KMS-11 (cell line): ENCODE data around the gene TMEM80.

ENCODE experiments used
- H2AFZ ChIP-seq: fragments of 200-600 bp; sonication (generic); 2 replicates; pipeline ENCODE4 v1.6.1; 2016; ENCODE audit warnings: antibody characterized with exemption, mixed run types, low read depth
- H3K27ac ChIP-seq: fragments of 200-600 bp; sonication (generic); 2 replicates; pipeline ENCODE4 v1.6.1; 2016; ENCODE audit warnings: mild to moderate bottlenecking, mixed run types
- H3K27me3 ChIP-seq: fragments of 200-600 bp; sonication (generic); 2 replicates; pipeline ENCODE4 v1.6.1; 2017; ENCODE audit warnings: mild to moderate bottlenecking, low read depth, mixed run types, moderate library complexity; ENCODE audit not compliant: insufficient read depth
- H3K36me3 ChIP-seq: fragments of 200-600 bp; sonication (generic); 2 replicates; pipeline ENCODE4 v1.6.1; 2017; ENCODE audit warnings: mild to moderate bottlenecking, mixed run types; ENCODE audit not compliant: insufficient read depth
- H3K4me1 ChIP-seq: fragments of 200-600 bp; sonication (generic); 2 replicates; pipeline ENCODE4 v1.6.1; 2016; ENCODE audit warnings: mild to moderate bottlenecking, low read depth, mixed run types; ENCODE audit not compliant: poor library complexity, severe bottlenecking
- H3K4me2 ChIP-seq: fragments of 200-600 bp; sonication (generic); 2 replicates; pipeline ENCODE4 v1.7.0; 2016; ENCODE audit warnings: mild to moderate bottlenecking, mixed run types
- H3K4me3 ChIP-seq: fragments of 200-600 bp; sonication (generic); IDR thresholded peaks from 2 replicates; pipeline ENCODE4 v1.6.1; 2017; ENCODE audit warnings: low read depth, low read length, mixed read lengths; ENCODE audit not compliant: insufficient read depth
- H3K79me2 ChIP-seq: fragments of 200-600 bp; sonication (generic); 2 replicates; pipeline ENCODE4 v1.6.1; 2016; ENCODE audit warnings: low read depth, mixed run types; ENCODE audit not compliant: insufficient read depth
- H3K9ac ChIP-seq: fragments of 200-600 bp; sonication (generic); 2 replicates; pipeline ENCODE4 v1.6.1; 2016; ENCODE audit warnings: mild to moderate bottlenecking, mixed run types
- H4K20me1 ChIP-seq: fragments of 200-600 bp; sonication (generic); 2 replicates; pipeline ENCODE4 v1.6.1; 2016; ENCODE audit warnings: mild to moderate bottlenecking, mixed run types; ENCODE audit not compliant: insufficient read depth
- TF ChIP-seq, protein P1 (sequence below): fragments of 200-600 bp; sonication (generic); conservative IDR thresholded peaks from 2 replicates; pipeline ENCODE4 v1.6.1; 2017; ENCODE audit warnings: low read depth, mild to moderate bottlenecking, antibody characterized with exemption, low read length, moderate library complexity, mixed read lengths

Gene TMEM80

DNA sequence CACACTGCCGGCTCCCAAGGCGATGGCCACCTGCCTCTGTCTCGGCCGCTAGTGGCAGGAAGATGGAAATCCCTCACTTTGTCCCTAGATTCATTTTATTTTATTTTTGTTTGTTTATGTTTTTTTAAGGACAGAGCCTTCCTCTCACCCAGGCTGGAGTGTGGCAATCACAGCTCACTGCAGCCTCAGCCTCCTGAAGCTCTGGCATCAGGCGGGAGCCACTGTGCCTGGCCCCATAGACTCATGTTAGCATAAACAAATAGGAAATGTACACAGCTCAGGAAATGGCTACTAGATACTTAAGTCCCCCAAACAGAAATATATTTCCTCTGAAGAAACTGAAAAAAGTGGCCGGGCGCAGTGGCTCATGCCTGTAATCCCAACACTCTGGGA lies 3.5 kb downstream of the TMEM80 start:
- H3K27me3 ChIP-seq, result no peaks in the 10 kb centered on the region
- H3K4me1 ChIP-seq, result peaks cover 10% of the 10 kb centered on the region
- TF ChIP-seq, protein P1, sequence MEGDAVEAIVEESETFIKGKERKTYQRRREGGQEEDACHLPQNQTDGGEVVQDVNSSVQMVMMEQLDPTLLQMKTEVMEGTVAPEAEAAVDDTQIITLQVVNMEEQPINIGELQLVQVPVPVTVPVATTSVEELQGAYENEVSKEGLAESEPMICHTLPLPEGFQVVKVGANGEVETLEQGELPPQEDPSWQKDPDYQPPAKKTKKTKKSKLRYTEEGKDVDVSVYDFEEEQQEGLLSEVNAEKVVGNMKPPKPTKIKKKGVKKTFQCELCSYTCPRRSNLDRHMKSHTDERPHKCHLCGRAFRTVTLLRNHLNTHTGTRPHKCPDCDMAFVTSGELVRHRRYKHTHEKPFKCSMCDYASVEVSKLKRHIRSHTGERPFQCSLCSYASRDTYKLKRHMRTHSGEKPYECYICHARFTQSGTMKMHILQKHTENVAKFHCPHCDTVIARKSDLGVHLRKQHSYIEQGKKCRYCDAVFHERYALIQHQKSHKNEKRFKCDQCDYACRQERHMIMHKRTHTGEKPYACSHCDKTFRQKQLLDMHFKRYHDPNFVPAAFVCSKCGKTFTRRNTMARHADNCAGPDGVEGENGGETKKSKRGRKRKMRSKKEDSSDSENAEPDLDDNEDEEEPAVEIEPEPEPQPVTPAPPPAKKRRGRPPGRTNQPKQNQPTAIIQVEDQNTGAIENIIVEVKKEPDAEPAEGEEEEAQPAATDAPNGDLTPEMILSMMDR, result no peak
- no peak overlapping the region for H3K27ac ChIP-seq
- no peaks in the 10 kb centered on the region for H3K36me3 ChIP-seq
- H3K4me3 ChIP-seq, result no peak overlapping the region
- no peak overlapping the region for H3K4me2 ChIP-seq
- H3K79me2 ChIP-seq, result peaks cover 14% of the 10 kb centered on the region
- no peaks in the 10 kb centered on the region for H4K20me1 ChIP-seq
- no peak overlapping the region for H3K9ac ChIP-seq
- no peak overlapping the region for H2AFZ ChIP-seq

DNA sequence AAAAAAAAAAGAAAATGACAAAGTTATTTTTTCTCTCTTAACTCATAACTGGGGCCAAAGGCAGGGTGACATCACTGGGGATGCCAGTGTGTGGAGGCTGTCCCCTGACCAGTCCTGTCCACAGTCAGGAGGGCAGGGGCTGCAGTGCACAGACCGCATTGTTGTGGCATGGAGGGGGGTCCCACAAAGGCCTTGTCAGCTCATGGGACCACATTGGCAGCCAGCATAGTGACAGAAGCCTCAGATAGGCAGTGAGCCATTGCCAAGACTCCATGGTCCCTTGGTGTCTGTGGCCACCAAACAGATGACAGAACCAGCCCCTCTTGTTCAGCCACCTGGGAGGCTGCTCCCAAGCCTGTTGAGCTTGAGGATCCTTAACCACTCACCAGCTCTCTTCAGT lies 4.1 kb downstream of the TMEM80 start:
- Histone ChIP-seq H3K9ac (no peak overlapping the region), H3K4me1 (peaks cover 10% of the 10 kb centered on the region), H3K4me3 (no peak overlapping the region), H3K27ac (no peak overlapping the region), H3K4me2 (no peak overlapping the region), H4K20me1 (no peaks in the 10 kb centered on the region), H3K79me2 (peaks cover 13% of the 10 kb centered on the region; the same call in 1 of the 2 replicates), H3K36me3 (no peaks in the 10 kb centered on the region), H2AFZ (no peak overlapping the region), H3K27me3 (no peaks in the 10 kb centered on the region)
- TF ChIP-seq, protein P1, result no peak

DNA sequence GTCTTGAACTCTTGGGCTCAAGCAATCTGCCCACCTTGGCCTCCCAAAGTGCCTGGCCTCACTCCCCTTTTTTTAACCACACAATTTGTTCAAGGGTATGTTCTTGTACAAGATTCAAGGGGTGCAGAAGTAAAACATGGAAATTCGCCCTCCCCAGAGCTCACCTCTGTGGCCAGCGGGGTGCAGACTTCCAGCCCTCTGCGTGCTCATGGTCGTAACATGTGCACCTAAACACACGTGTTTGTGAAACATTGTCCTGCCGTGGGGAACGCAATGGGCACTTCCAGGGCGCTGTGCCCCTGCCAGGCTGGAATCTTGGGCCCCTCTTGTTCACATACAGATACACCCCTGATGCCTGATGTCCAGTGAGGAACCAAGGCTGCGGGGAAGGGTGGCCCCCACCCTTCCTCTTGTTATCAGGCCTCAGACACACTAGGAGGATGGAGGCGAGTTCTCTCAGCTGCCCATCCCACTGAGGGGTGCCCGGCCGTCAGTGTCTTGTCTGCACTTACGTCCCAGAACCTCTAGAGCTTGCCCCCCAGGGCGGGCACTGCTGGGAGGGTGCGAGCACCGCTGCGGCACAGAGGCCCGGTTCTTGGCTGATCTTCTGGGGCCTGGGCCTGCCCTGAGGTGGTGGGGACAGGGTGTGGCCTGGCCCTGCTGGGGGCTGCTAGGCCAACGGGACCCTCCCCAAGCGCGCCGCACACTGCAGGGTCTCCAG lies 6.3 kb downstream of the TMEM80 start:
- Histone ChIP-seq H4K20me1 (no peaks in the 10 kb centered on the region), H3K4me1 (peaks cover 5% of the 10 kb centered on the region), H3K4me2 (no peak overlapping the region), H3K9ac (no peak overlapping the region), H2AFZ (no peak overlapping the region), H3K36me3 (no peaks in the 10 kb centered on the region), H3K79me2 (peaks cover 6% of the 10 kb centered on the region; the same call in 1 of the 2 replicates), H3K4me3 (no peak overlapping the region), H3K27me3 (no peaks in the 10 kb centered on the region), H3K27ac (no peak overlapping the region)
- TF ChIP-seq, protein P1, result no peak

DNA sequence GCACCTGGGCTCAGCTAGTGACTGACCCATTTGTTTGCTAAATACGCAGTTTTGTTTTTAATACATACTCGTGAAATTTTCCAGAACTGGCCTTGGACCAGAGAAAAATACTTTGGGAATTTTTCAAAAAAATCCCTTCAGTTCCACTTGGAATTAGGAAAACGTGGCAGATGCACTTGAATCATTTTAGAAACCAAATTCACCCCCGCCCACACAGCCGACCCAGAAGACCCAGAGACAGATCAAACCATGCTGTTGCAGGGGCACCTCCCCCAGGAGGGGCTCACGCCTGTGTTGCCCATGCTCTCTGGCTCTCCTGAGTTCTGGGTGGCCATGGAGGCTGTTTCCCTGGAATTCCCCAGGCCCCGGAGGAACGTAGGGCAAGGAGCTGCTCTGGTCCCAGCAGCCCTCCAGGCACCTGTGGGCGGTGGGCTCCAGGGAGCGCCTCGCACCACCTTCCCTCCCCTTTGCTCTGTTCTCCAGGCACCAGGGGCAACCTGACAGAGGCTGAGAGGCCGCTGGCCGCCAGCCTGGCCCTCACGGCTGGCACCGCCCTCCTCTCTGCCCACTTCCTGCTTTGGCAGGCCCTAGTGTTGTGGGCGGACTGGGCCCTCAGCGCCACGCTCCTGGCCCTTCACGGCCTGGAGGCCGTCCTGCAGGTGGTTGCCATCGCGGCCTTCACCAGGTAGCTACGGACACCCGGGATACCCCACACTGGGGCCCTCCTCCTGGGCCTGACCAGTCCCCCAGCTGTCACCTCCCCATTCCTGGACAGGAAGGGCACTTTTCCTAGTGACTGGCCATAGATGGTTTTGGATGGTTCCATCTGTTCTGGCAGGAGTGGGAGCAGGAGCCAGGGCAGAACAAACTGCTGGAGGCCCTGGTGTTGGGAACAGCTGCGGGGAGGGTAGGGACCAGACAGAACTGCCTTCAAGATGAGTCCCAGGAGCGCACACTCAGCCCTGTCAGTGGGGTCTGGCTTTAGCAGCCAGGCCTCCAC lies 7.1 kb downstream of the TMEM80 start:
- Histone ChIP-seq H3K4me1 (no peaks in the 10 kb centered on the region), H3K36me3 (no peaks in the 10 kb centered on the region), H4K20me1 (no peaks in the 10 kb centered on the region), H3K27ac (no peak overlapping the region), H3K4me3 (no peak overlapping the region), H2AFZ (no peak overlapping the region), H3K79me2 (0 out of 2 replicates have a peak, but pooled peaks cover 3% of the 10 kb centered on the region), H3K9ac (no peak overlapping the region), H3K4me2 (no peak overlapping the region), H3K27me3 (no peaks in the 10 kb centered on the region)
- TF ChIP-seq, protein P1, result no peak
